ENCODE measurements around the gene WDR18.

Gene WDR18

GRCh38 chr19:984165-984967, at the start of gene WDR18:
TSS of gene WDR18 (plus strand) at chr19:984345. CDS start at chr19:984354, 9 bp downstream.
- Mint-ChIP-seq H3K27ac (peak within 1 kb of the TSS; percentile 96), H3K9me3 (no peaks in the 10 kb centered on the region), H3K4me1 (peaks cover 35% of the 10 kb centered on the region), H3K4me3 (peak within 1 kb of the TSS; percentile 96), H3K36me3 (peaks cover 50% of the 10 kb centered on the region)
- ATAC-seq (peak; percentile 92), DNase-seq (ENCODE audit: low spot score in 2 of 2) (peak; percentile 84 to 93)

GRCh38 chr19:934865-935479, 49.2 kb upstream of the WDR18 start:
- no peak overlapping the region for H3K27ac Mint-ChIP-seq
- DNase-seq (ENCODE audit: low spot score in 2 of 2), result no peak
- H3K4me1 Mint-ChIP-seq, result peaks cover 35% of the 10 kb centered on the region
- ATAC-seq, result no peak
- peaks cover 33% of the 10 kb centered on the region for H3K36me3 Mint-ChIP-seq
- no peaks in the 10 kb centered on the region for H3K9me3 Mint-ChIP-seq
- H3K4me3 Mint-ChIP-seq, result no peak overlapping the region

GRCh38 chr19:936175-936546, 48.0 kb upstream of the WDR18 start:
- DNase-seq (ENCODE audit: low spot score in 2 of 2) (no peak), ATAC-seq (no peak)
- H3K4me1 Mint-ChIP-seq, result peaks cover 41% of the 10 kb centered on the region
- H3K27ac Mint-ChIP-seq, result no peak overlapping the region
- peaks cover 25% of the 10 kb centered on the region for H3K36me3 Mint-ChIP-seq
- no peaks in the 10 kb centered on the region for H3K9me3 Mint-ChIP-seq
- H3K4me3 Mint-ChIP-seq, result no peak overlapping the region

- H3K4me1 Mint-ChIP-seq, result peaks cover 43% of the 10 kb centered on the region
- ATAC-seq, result peak; percentile 77
- H3K36me3 Mint-ChIP-seq, result peaks cover 27% of the 10 kb centered on the region
- H3K4me3 Mint-ChIP-seq, result peak overlapping the region; percentile 10
- no peak for DNase-seq (ENCODE audit: low spot score in 2 of 2)
- no peaks in the 10 kb centered on the region for H3K9me3 Mint-ChIP-seq
- H3K27ac Mint-ChIP-seq, result peak overlapping the region; percentile 23
Measured at GRCh38 chr19:937259-937694, 46.9 kb upstream of the WDR18 start.

- Mint-ChIP-seq H3K27ac (peak overlapping the region; percentile 23), H3K9me3 (no peaks in the 10 kb centered on the region), H3K4me3 (peak overlapping the region; percentile 10), H3K36me3 (peaks cover 33% of the 10 kb centered on the region), H3K4me1 (peaks cover 35% of the 10 kb centered on the region)
- no peak for ATAC-seq
- DNase-seq (ENCODE audit: low spot score in 2 of 2), result no peak
Measured at GRCh38 chr19:938233-938923, 45.8 kb upstream of the WDR18 start.

- ATAC-seq (no peak), DNase-seq (ENCODE audit: low spot score in 2 of 2) (no peak)
- H3K9me3 Mint-ChIP-seq, result no peaks in the 10 kb centered on the region
- H3K27ac Mint-ChIP-seq, result peak overlapping the region; percentile 63
- peaks cover 36% of the 10 kb centered on the region for H3K36me3 Mint-ChIP-seq
- peak overlapping the region; percentile 69 for H3K4me3 Mint-ChIP-seq
- peaks cover 35% of the 10 kb centered on the region for H3K4me1 Mint-ChIP-seq
Measured at GRCh38 chr19:939439-939838, 44.7 kb upstream of the WDR18 start.

GRCh38 chr19:939922-940321, 44.2 kb upstream of the WDR18 start:
- Mint-ChIP-seq H3K4me1 (peaks cover 35% of the 10 kb centered on the region), H3K9me3 (no peaks in the 10 kb centered on the region), H3K4me3 (peak overlapping the region; percentile 69), H3K27ac (peak overlapping the region; percentile 63), H3K36me3 (peaks cover 36% of the 10 kb centered on the region)
- ATAC-seq (no peak), DNase-seq (ENCODE audit: low spot score in 2 of 2) (no peak)

- peaks cover 36% of the 10 kb centered on the region for H3K36me3 Mint-ChIP-seq
- H3K27ac Mint-ChIP-seq, result peak overlapping the region; percentile 81
- peaks cover 35% of the 10 kb centered on the region for H3K4me1 Mint-ChIP-seq
Measured at GRCh38 chr19:940591-941291, 43.4 kb upstream of the WDR18 start.

GRCh38 chr19:941292-942132, 42.6 kb upstream of the WDR18 start:
- peaks cover 36% of the 10 kb centered on the region for H3K36me3 Mint-ChIP-seq
- peak overlapping the region; percentile 69 for H3K4me3 Mint-ChIP-seq
- ATAC-seq (peak; percentile 5), DNase-seq (ENCODE audit: low spot score in 2 of 2) (no peak)
- H3K4me1 Mint-ChIP-seq, result peaks cover 35% of the 10 kb centered on the region
- H3K9me3 Mint-ChIP-seq, result no peaks in the 10 kb centered on the region
- peak overlapping the region; percentile 81 for H3K27ac Mint-ChIP-seq

More at GRCh38 chr19:940591-941291, 43.4 kb upstream of the WDR18 start:
- ATAC-seq (peak; percentile 80), DNase-seq (ENCODE audit: low spot score in 2 of 2) (peak; percentile 51 to 67)
- no peaks in the 10 kb centered on the region for H3K9me3 Mint-ChIP-seq
- H3K4me3 Mint-ChIP-seq, result peak overlapping the region; percentile 69

GRCh38 chr19:942133-942645, 42.0 kb upstream of the WDR18 start:
- no peaks in the 10 kb centered on the region for H3K9me3 Mint-ChIP-seq
- no peak overlapping the region for H3K27ac Mint-ChIP-seq
- H3K4me1 Mint-ChIP-seq, result peaks cover 28% of the 10 kb centered on the region
- DNase-seq (ENCODE audit: low spot score in 2 of 2) (no peak), ATAC-seq (no peak)
- H3K36me3 Mint-ChIP-seq, result peaks cover 34% of the 10 kb centered on the region
- peak overlapping the region; percentile 69 for H3K4me3 Mint-ChIP-seq

- H3K9me3 Mint-ChIP-seq, result no peaks in the 10 kb centered on the region
- H3K4me1 Mint-ChIP-seq, result peaks cover 19% of the 10 kb centered on the region
- DNase-seq (ENCODE audit: low spot score in 2 of 2) (no peak), ATAC-seq (no peak)
- H3K27ac Mint-ChIP-seq, result no peak overlapping the region
- no peak overlapping the region for H3K4me3 Mint-ChIP-seq
- H3K36me3 Mint-ChIP-seq, result peaks cover 23% of the 10 kb centered on the region
Measured at GRCh38 chr19:943551-944170, 40.5 kb upstream of the WDR18 start.

- DNase-seq (ENCODE audit: low spot score in 2 of 2), result no peak
- no peaks in the 10 kb centered on the region for H3K9me3 Mint-ChIP-seq
- H3K27ac Mint-ChIP-seq, result no peak overlapping the region
- peaks cover 22% of the 10 kb centered on the region for H3K36me3 Mint-ChIP-seq
- no peak overlapping the region for H3K4me3 Mint-ChIP-seq
- H3K4me1 Mint-ChIP-seq, result peaks cover 19% of the 10 kb centered on the region
- ATAC-seq, result no peak
Measured at GRCh38 chr19:944171-944567, 40.0 kb upstream of the WDR18 start.

GRCh38 chr19:944663-945241, 39.4 kb upstream of the WDR18 start:
- Mint-ChIP-seq H3K27ac (no peak overlapping the region), H3K9me3 (no peaks in the 10 kb centered on the region), H3K4me3 (no peak overlapping the region), H3K4me1 (peaks cover 15% of the 10 kb centered on the region), H3K36me3 (peaks cover 16% of the 10 kb centered on the region)
- ATAC-seq, result no peak
- no peak for DNase-seq (ENCODE audit: low spot score in 2 of 2)
